Aorta (tissue), 5 donors: Measurements from ENCODE around the gene EIF4E2. TPM values are rescaled to one million over a fixed set of nuclear protein-coding genes. Genes with fewer than 3 reads are reported as not detected.

Experiments
- ATAC-seq: fragments of 200-7000 bp; cut with Tn5 transposase; one replicate; pipeline ENCODE4 v1.9.1; 2022; ENCODE audit warnings: moderate library complexity; ENCODE audit not compliant: low FRiP score
- DNase-seq, 2 donors: peaks; one replicate each; pipeline ENCODE4 v3.0.0-alpha.2; 2020
- H3K27ac ChIP-seq, 2 donors: one replicate each; pipeline ENCODE4 v1.5.1; 2013; ENCODE audit warnings: low read length in 2 of 2, mild to moderate bottlenecking in 2 of 2, moderate library complexity in 2 of 2, control low read depth in 1 of 2, inconsistent platforms in 1 of 2, low read depth in 1 of 2
- H3K27me3 ChIP-seq, 2 donors: one replicate each; pipeline ENCODE4 v1.6.1; 2013; ENCODE audit warnings: control low read depth in 1 of 2, low read length in 1 of 2, mild to moderate bottlenecking in 1 of 2, moderate library complexity in 1 of 2; ENCODE audit not compliant: insufficient read depth in 2 of 2, control insufficient read depth in 1 of 2
- H3K36me3 ChIP-seq, 2 donors: one replicate each; pipeline ENCODE4 v1.6.1; 2013; ENCODE audit warnings: control low read depth in 1 of 2, low read length in 1 of 2, mild to moderate bottlenecking in 1 of 2; ENCODE audit not compliant: insufficient read depth in 2 of 2, control insufficient read depth in 1 of 2
- H3K4me1 ChIP-seq, 2 donors: one replicate each; pipeline ENCODE4 v1.6.1; 2013; ENCODE audit warnings: low read length in 2 of 2, control low read depth in 1 of 2, mild to moderate bottlenecking in 1 of 2, moderate library complexity in 1 of 2; ENCODE audit not compliant: insufficient read depth in 2 of 2, control insufficient read depth in 1 of 2
- H3K4me3 ChIP-seq, 2 donors: one replicate each; pipeline ENCODE4 v1.5.1; 2013; ENCODE audit warnings: low read length in 2 of 2, control low read depth in 1 of 2, mild to moderate bottlenecking in 1 of 2
- H3K9me3 ChIP-seq: one replicate; pipeline ENCODE4 v1.6.1; 2013; ENCODE audit warnings: mild to moderate bottlenecking, low read length; ENCODE audit not compliant: control insufficient read depth
- WGBS, 2 donors: extraction: QIAGEN DNeasy Blood & Tissue Kit; methylation state at CpG; one replicate each; pipeline ENCODE4 v1.1.7; 2013; 5-methylcytosine and 5-hydroxymethylcytosine counted together
- intact Hi-C, 2 donors: fragments of 100-400 bp; cut with DNase I; formaldehyde crosslinking; loops; one replicate each; pipeline versions ENCODE4 v1.14.2 to v1.15.0; 2022
- polyA plus RNA-seq, 2 donors: library from polyadenylated mRNA; stranded (reverse); fragments of 200-250 nt; gene quantifications; one replicate each; pipeline ENCODE4 v1.2.3, GENCODE V29; 2013
- total RNA-seq, 2 donors: library from RNA; stranded (reverse); fragmentation: NEBNext Ultra II Directional; extraction: Animal tissue kit (Norgen Biotek cat#: 25700); gene quantifications; one replicate each; pipeline ENCODE4 v1.2.1, GENCODE V29; 2021
- donor health status: healthy with polysubstance abuse.
- donor health status: Bipolar disorder and iron deficiency.
- donor health status: DM: no; HTN: no; CAD: no.
- donor health status: DM: no; HTN: no; CAD: no.
- donor health status: DM: yes; HTN: yes; CAD: no.

EIF4E2 gene
- total and polyA plus RNA-seq, 4 donors: 43.9 to 60.7 (median 55.1) TPM

DNA sequence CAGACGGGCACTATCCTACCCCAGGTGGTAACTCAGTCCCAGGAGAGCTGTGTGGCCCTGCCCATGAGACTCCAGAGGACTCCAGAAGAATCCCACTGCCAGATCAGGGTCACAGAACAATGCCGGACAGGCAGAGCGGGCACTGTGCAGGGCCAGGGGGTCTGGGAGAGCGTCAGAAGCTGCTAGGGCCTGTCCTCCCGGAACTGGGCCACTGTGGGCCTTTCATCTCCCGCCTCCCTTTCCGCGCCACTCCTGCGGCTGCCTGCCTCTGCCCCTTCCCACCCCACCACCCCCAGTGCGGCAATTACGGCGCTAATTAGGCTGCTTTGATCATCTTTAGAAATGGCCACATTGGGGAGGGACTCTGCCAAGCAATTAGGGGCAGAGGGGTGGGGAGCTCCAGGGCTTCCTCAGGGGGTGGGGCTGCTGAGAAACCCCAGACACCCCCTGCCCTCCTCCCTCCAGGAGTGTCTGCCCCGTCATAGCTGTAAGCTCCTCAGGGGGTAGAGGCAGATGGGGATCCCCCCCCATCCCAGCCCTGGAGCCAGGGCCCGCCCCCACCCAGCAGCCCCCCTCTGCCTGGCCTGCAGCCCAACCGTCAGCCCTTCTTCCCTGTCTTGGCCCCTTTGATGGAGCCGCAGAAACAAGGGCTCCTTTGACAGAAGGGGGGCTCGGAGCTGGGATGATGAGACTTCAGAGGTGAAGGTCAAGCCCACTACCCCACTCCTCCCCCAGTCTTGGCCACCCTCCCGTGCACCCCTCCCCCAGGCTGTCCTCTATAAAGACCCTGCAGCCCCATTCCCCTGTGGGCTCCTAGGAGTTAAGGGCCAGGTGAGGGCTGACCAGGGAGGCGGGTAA, 30.7 kb upstream of the EIF4E2 start, which contains the start of gene PRSS56:
Gene PRSS56, plus strand, starts transcription at position 808 of the 858 bp plus-strand sequence. CDS start 211 bp downstream, outside the sequence.
- H3K27ac ChIP-seq: no peak within 1 kb of the TSS
- H3K27me3 ChIP-seq: no peaks in the 10 kb centered on the region
- 49 to 60% methylated on average over 18 to 19 of the region's 19 CpGs for WGBS, 2 donors
- ATAC-seq: no peak
- no peaks in the 10 kb centered on the region for H3K9me3 ChIP-seq
- no peaks in the 10 kb centered on the region for H3K36me3 ChIP-seq
- intact Hi-C loops: loop anchor here in 1 of 2 donors (10.0 kb wide), 1 partner anchor 615 kb away; no protein-coding TSS in a partner anchor
- no peak for DNase-seq
- H3K4me3 ChIP-seq: no peak within 1 kb of the TSS
- H3K4me1 ChIP-seq: no peaks in the 10 kb centered on the region

DNA sequence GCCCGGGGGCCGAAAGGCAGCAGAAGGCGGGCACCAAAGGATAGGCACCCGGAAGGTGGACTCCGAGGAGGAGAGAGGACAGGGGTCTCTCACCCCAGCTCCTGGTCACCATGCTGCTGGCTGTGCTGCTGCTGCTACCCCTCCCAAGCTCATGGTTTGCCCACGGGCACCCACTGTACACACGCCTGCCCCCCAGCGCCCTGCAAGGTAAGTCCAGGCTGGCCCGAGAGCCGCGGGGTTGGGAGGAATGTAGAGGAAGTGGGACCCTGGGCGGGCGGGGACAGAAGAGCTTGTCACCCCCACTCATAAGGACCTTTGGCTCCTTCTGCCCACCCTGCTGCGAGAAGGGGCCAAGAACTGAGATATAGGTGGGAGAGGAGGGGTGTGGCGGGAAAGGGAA, 30.0 kb upstream of the EIF4E2 start:
- no peaks in the 10 kb centered on the region for H3K27me3 ChIP-seq
- ATAC-seq (no peak), DNase-seq (no peak)
- H3K9me3 ChIP-seq: no peaks in the 10 kb centered on the region
- H3K4me3 ChIP-seq: no peak overlapping the region
- intact Hi-C loops: loop anchor here in 1 of 2 donors (10.0 kb wide), 1 partner anchor 616 kb away; no protein-coding TSS in a partner anchor
- 69 to 71% methylated on average over 15 of the region's 15 CpGs for WGBS, 2 donors
- no peaks in the 10 kb centered on the region for H3K4me1 ChIP-seq
- no peaks in the 10 kb centered on the region for H3K36me3 ChIP-seq
- no peak overlapping the region for H3K27ac ChIP-seq

DNA sequence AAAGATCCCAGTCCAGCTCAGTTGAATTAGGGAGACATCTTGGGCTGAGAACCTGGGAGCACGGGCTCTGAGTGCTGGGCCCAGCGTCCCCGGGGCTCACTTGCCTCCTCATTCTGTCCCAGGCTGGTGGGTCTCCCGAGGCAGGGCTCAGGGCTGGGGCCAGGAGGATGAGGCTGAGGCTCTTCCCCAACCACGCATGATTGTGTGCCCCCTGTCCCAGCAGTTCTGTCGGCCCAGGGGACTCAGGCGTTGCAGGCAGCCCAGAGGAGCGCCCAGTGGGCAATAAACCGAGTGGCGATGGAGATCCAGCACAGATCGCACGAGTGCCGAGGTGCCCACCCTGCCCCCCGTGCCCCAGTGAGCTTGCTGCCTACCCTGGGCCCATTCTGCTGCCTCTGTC, 29.4 kb upstream of the EIF4E2 start:
- 91 to 92% methylated on average over 14 of the region's 14 CpGs for WGBS, 2 donors
- Histone ChIP-seq H3K27me3 (no peaks in the 10 kb centered on the region), H3K4me1 (no peaks in the 10 kb centered on the region), H3K4me3 (no peak overlapping the region), H3K27ac (no peak overlapping the region), H3K9me3 (no peaks in the 10 kb centered on the region), H3K36me3 (no peaks in the 10 kb centered on the region)
- ATAC-seq (no peak), DNase-seq (no peak)
- intact Hi-C loops: loop anchor here in 1 of 2 donors (10.0 kb wide), 1 partner anchor 616 kb away; no protein-coding TSS in a partner anchor

DNA sequence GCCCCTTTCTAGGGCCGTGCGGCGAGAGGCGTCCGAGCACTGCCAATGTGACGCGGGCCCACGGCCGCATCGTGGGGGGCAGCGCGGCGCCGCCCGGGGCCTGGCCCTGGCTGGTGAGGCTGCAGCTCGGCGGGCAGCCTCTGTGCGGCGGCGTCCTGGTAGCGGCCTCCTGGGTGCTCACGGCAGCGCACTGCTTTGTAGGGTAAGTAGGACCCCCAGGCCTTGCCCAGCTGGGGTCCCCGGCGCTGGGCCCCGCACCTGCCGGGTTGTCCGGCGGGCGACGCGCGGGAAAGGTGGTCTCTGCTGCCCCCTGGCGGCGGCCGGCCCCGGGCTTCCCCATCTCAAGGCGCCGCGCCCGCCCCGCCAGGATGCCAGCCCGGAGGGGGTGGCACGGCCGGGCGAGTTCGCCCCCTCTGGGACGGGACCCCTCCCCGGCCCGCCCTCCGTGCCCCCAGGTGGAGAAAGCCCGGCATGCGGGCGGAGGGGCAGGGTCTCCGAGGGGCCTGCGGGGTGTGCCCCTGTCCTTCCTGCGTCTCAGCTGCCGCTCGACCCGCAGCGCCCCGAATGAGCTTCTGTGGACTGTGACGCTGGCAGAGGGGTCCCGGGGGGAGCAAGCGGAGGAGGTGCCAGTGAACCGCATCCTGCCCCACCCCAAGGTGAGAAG, 28.4 kb upstream of the EIF4E2 start:
- intact Hi-C loops: loop anchor here in 1 of 2 donors (10.0 kb wide), 1 partner anchor 617 kb away; no protein-coding TSS in a partner anchor
- Histone ChIP-seq H3K36me3 (no peaks in the 10 kb centered on the region), H3K27me3 (no peaks in the 10 kb centered on the region), H3K27ac (no peak overlapping the region), H3K4me1 (no peaks in the 10 kb centered on the region), H3K4me3 (no peak overlapping the region), H3K9me3 (no peaks in the 10 kb centered on the region)
- 3 to 4% methylated on average over 51 to 66 of the region's 66 CpGs for WGBS, 2 donors
- ATAC-seq (no peak), DNase-seq (peak; percentile 61 to 91)

DNA sequence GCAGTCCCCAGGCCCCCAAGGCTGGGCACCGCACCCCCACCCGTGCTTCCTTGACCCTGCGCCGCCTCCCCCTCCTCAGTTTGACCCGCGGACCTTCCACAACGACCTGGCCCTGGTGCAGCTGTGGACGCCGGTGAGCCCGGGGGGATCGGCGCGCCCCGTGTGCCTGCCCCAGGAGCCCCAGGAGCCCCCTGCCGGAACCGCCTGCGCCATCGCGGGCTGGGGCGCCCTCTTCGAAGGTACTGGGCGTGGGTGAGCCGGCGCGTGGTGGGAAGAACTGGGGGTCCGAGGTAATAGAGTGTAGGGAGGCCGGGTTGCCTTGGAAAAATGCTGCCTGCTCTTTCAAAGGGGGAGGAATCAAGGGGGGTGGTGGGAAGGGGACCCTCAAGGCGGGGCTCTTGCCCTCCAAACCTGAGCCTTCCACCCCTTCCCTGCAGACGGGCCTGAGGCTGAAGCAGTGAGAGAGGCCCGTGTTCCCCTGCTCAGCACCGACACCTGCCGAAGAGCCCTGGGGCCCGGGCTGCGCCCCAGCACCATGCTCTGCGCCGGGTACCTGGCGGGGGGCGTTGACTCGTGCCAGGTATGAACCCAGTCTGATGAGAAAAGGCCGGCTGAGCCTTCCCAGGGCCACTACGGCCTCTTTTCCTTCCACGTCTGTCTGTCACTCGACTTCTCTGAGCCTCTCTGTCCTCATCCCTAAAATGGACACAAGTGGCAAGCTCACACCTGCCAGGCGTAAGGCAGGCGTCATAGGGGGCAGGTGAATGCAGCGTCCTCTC, 27.7 kb upstream of the EIF4E2 start:
- Histone ChIP-seq H3K4me1 (no peaks in the 10 kb centered on the region), H3K4me3 (no peak overlapping the region), H3K9me3 (no peaks in the 10 kb centered on the region), H3K36me3 (no peaks in the 10 kb centered on the region), H3K27me3 (no peaks in the 10 kb centered on the region), H3K27ac (no peak overlapping the region)
- ATAC-seq (no peak), DNase-seq (no peak)
- intact Hi-C loops: loop anchor here in 1 of 2 donors (10.0 kb wide), 1 partner anchor 618 kb away; no protein-coding TSS in a partner anchor
- 14 to 17% methylated on average over 40 to 46 of the region's 46 CpGs for WGBS, 2 donors

DNA sequence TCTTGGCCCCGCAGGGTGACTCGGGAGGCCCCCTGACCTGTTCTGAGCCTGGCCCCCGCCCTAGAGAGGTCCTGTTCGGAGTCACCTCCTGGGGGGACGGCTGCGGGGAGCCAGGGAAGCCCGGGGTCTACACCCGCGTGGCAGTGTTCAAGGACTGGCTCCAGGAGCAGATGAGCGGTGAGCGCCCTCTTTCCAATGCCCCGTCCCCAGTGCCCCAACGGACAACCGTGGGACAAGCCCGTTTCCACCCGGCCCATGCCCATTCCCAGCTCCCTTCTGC, 27.1 kb upstream of the EIF4E2 start:
- Histone ChIP-seq H3K27me3 (no peaks in the 10 kb centered on the region), H3K27ac (no peak overlapping the region), H3K9me3 (no peaks in the 10 kb centered on the region), H3K4me1 (no peaks in the 10 kb centered on the region), H3K36me3 (no peaks in the 10 kb centered on the region), H3K4me3 (no peak overlapping the region)
- DNase-seq (no peak), ATAC-seq (no peak)
- WGBS, 2 donors: 12 to 14% methylated on average over 15 to 16 of the region's 16 CpGs
- intact Hi-C loops: loop anchor here in 1 of 2 donors (10.0 kb wide), 1 partner anchor 619 kb away; no protein-coding TSS in a partner anchor

DNA sequence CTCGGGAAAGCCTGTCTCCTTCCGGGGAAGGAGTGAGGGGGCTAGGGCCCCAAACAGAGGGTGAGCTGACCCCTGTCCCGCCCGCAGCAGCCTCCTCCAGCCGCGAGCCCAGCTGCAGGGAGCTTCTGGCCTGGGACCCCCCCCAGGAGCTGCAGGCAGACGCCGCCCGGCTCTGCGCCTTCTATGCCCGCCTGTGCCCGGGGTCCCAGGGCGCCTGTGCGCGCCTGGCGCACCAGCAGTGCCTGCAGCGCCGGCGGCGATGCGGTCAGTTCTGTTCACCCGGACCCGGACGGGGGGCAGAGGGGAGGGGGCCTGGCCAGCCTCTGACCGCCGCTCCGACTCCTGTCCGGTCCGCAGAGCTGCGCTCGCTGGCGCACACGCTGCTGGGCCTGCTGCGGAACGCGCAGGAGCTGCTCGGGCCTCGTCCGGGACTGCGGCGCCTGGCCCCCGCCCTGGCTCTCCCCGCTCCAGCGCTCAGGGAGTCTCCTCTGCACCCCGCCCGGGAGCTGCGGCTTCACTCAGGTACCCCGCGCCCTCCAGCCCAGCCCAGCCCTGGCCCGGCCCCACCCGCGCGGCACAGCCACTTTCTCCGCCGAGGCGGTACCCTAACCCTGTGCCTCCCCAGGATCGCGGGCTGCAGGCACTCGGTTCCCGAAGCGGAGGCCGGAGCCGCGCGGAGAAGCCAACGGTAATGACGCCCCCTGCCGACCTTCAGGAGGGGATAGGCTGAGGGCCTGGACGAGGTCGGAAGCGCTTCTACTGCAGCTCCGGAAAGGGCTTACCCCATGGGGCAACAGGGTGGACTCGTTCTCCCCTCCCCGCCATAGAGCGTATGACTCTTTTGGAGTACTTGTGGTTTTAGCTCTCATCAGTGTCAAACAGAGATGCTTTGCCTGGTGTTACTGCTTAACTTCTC, 26.5 kb upstream of the EIF4E2 start:
- no peak for DNase-seq
- no peaks in the 10 kb centered on the region for H3K9me3 ChIP-seq
- no peaks in the 10 kb centered on the region for H3K4me1 ChIP-seq
- no peak overlapping the region for H3K27ac ChIP-seq
- ATAC-seq: no peak
- WGBS, 2 donors: 1% methylated on average over 68 to 75 of the region's 75 CpGs
- H3K4me3 ChIP-seq: no peak overlapping the region
- H3K36me3 ChIP-seq: no peaks in the 10 kb centered on the region
- intact Hi-C loops: loop anchor here in 1 of 2 donors (10.0 kb wide), 1 partner anchor 619 kb away; no protein-coding TSS in a partner anchor
- H3K27me3 ChIP-seq: no peaks in the 10 kb centered on the region
